GM21423 (cell line): ENCODE measurements around the gene SLC22A25.
"Not testable (repeated sequence)": the region's sequence is repeated elsewhere in the genome, so short reads cannot be mapped to it uniquely, and the experiment has no call there.

Experiments used
- ATAC-seq: cut with Tn5 transposase; IDR thresholded peaks from one replicate; pipeline ENCODE4 v1.9.1; 2021; ENCODE audit warnings: mild to moderate bottlenecking, moderate library complexity; ENCODE audit not compliant: unreplicated experiment

Gene SLC22A25

GRCh38 chr11:63235471-63236461 lies 7.6 kb downstream of the SLC22A25 start:
- not testable (repeated sequence) for ATAC-seq

GRCh38 chr11:63229815-63230214 lies 13.6 kb downstream of the SLC22A25 start:
- no peak for ATAC-seq

GRCh38 chr11:63227521-63228107 lies 15.8 kb downstream of the SLC22A25 start:
- no peak for ATAC-seq

DNA sequence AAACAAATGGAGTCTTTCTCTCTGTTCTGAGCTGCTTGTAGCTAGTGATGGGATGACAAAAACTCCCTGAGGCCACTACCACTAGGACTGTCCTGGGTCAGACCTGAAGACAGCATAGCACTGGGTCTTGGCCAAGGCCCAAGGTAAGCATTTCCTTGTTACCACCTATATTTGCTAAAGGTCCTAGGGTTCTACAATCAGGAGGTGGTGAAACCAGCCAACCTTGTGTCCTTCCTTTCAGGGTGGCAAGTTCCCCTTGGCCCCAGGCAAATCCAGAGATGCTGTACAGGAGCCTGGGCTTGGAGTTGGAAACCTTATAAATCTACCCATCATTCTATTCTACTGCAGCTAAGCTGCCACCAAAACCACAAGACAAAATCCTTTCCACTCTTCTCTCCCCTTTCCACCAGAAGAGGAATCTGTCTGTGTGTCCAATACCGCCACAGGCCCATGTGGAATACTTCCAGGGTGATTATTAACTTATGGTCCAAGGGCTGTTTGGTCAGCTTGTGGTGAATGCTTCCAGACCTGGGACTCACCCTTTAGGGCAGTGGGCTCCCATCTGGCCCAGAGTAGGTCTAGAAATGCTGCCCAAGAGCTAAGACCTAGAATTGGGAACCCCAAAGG lies 16.8 kb downstream of the SLC22A25 start:
- no peak for ATAC-seq

- ATAC-seq = no peak
These were observed 29.3 kb downstream of the SLC22A25 start for GRCh38 chr11:63214093-63214492.

DNA sequence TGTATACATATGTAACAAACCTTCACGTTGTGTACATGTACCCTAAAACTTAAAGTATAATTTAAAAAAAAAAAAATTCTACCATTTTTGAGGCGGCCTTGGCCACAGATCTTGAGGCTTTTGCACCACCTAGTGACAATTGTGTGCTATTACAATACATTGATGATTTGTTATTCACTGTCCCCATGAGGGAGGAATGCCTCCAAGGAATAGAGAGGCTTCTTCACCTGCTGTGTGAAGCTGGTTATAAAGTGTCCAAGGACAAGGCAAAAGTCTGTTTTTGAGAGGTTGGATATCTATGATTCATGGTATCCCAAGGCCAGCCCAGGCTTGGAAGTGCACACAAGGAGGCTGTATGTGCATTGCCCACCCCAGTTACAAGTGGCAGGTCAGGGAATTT lies 30.7 kb downstream of the SLC22A25 start:
- ATAC-seq = no peak

- ATAC-seq = no peak
These were observed 33.3 kb downstream of the SLC22A25 start for GRCh38 chr11:63210111-63210510.
